ENCODE results near the gene IGF2BP1.

GRCh38 chr17:49086316-49086605 is 89.1 kb downstream of the IGF2BP1 start:
- TF ChIP-seq CTCF (IDR thresholded peaks at IDR 0.05; ENCODE audit: borderline replicate concordance, extremely low read depth, low read length, poor library complexity, severe bottlenecking) = no peak
- no peak for TF ChIP-seq EZH2 (IDR thresholded peaks at IDR 0.05; ENCODE audit: borderline replicate concordance, low read depth, low read length, severe bottlenecking)
